H9 (cell line): ENCODE data around the gene C2CD2. TPM values are rescaled to one million over a fixed set of nuclear protein-coding genes. Genes with fewer than 3 reads are reported as not detected.

ENCODE experiments used
- DNase-seq: peaks from one replicate; pipeline ENCODE4 v3.0.0-alpha.2; 2017
- H2AFZ ChIP-seq: one replicate; pipeline ENCODE4 v1.6.1; 2013; ENCODE audit warnings: mild to moderate bottlenecking, low read length, control low read depth, moderate library complexity
- H2AK5ac ChIP-seq: 2 replicates; pipeline ENCODE4 v1.6.1; 2013; ENCODE audit warnings: low read length, control low read depth, mixed read lengths; ENCODE audit not compliant: insufficient read length
- H2BK120ac ChIP-seq: one replicate; pipeline ENCODE4 v1.6.1; 2013; ENCODE audit warnings: low read depth, mild to moderate bottlenecking, low read length, control low read depth, inconsistent platforms; ENCODE audit not compliant: poor library complexity, severe bottlenecking
- H2BK12ac ChIP-seq: 2 replicates; pipeline ENCODE4 v1.6.1; 2013; ENCODE audit warnings: low read length, control low read depth, mixed read lengths, low read depth; ENCODE audit not compliant: insufficient read length
- H2BK15ac ChIP-seq: 2 replicates; pipeline ENCODE4 v1.6.1; 2013; ENCODE audit warnings: low read depth, low read length, control low read depth
- H2BK20ac ChIP-seq: one replicate; pipeline ENCODE4 v1.6.1; 2013; ENCODE audit warnings: low read depth, mild to moderate bottlenecking, low read length, control low read depth, inconsistent platforms; ENCODE audit not compliant: poor library complexity, severe bottlenecking
- H2BK5ac ChIP-seq: 2 replicates; pipeline ENCODE4 v1.6.1; 2013; ENCODE audit warnings: low read length, control low read depth, mixed read lengths; ENCODE audit not compliant: insufficient read length
- H3K14ac ChIP-seq: 2 replicates; pipeline ENCODE4 v1.6.1; 2013; ENCODE audit warnings: low read length, control low read depth; ENCODE audit not compliant: insufficient read depth
- H3K18ac ChIP-seq: 2 replicates; pipeline ENCODE4 v1.6.1; 2013; ENCODE audit warnings: low read depth, mild to moderate bottlenecking, mixed read lengths, low read length, control low read depth; ENCODE audit not compliant: insufficient read length
- H3K23ac ChIP-seq: 2 replicates; pipeline ENCODE4 v1.6.1; 2013; ENCODE audit warnings: low read length, control low read depth, mixed read lengths, low read depth; ENCODE audit not compliant: insufficient read length
- H3K23me2 ChIP-seq: 2 replicates; pipeline ENCODE4 v1.6.1; 2013; ENCODE audit warnings: low read depth, mild to moderate bottlenecking, mixed read lengths, low read length, control low read depth; ENCODE audit not compliant: insufficient read length, poor library complexity, severe bottlenecking
- H3K27ac ChIP-seq: 2 replicates; pipeline ENCODE4 v1.5.1; 2013; ENCODE audit warnings: low read length, control low read depth, mixed read lengths, low read depth; ENCODE audit not compliant: insufficient read length
- H3K27me3 ChIP-seq: 2 replicates; pipeline ENCODE4 v1.6.1; 2013; ENCODE audit warnings: low read length, control low read depth, inconsistent platforms; ENCODE audit not compliant: insufficient read depth
- H3K4ac ChIP-seq: 2 replicates; pipeline ENCODE4 v1.6.1; 2013; ENCODE audit warnings: low read depth, mild to moderate bottlenecking, control low read depth, inconsistent platforms, low read length, moderate library complexity
- H3K4me1 ChIP-seq: 2 replicates; pipeline ENCODE4 v1.6.1; 2013; ENCODE audit warnings: low read length, control low read depth, inconsistent platforms; ENCODE audit not compliant: insufficient read depth
- H3K4me2 ChIP-seq: 2 replicates; pipeline ENCODE4 v1.6.1; 2013; ENCODE audit warnings: low read length, control low read depth, mixed read lengths; ENCODE audit not compliant: insufficient read length, insufficient read depth
- H3K56ac ChIP-seq: 2 replicates; pipeline ENCODE4 v1.6.1; 2013; ENCODE audit warnings: low read depth, mild to moderate bottlenecking, mixed read lengths, low read length, control low read depth; ENCODE audit not compliant: insufficient read length
- H3K79me1 ChIP-seq: 2 replicates; pipeline ENCODE4 v1.6.1; 2013; ENCODE audit warnings: low read depth, mild to moderate bottlenecking, moderate library complexity, low read length, control low read depth, inconsistent platforms; ENCODE audit not compliant: insufficient read depth, poor library complexity, severe bottlenecking
- H3K79me2 ChIP-seq: 2 replicates; pipeline ENCODE4 v1.6.1; 2013; ENCODE audit warnings: low read length, control low read depth, inconsistent platforms; ENCODE audit not compliant: insufficient read depth
- H3K9ac ChIP-seq: 2 replicates; pipeline ENCODE4 v1.6.1; 2013; ENCODE audit warnings: low read length, control low read depth, mixed read lengths; ENCODE audit not compliant: insufficient read length; ENCODE audit errors: extremely low read depth
- H3K9me3 ChIP-seq: one replicate; pipeline ENCODE4 v1.6.1; 2013; ENCODE audit warnings: low read depth, low read length, inconsistent platforms; ENCODE audit not compliant: control insufficient read depth
- H3T11ph ChIP-seq: one replicate; pipeline ENCODE4 v1.6.1; 2013; ENCODE audit warnings: mild to moderate bottlenecking, low read length, control low read depth, inconsistent platforms
- H4K20me1 ChIP-seq: one replicate; pipeline ENCODE4 v1.6.1; 2013; ENCODE audit not compliant: control insufficient read depth, insufficient read length, insufficient read depth
- H4K5ac ChIP-seq: 2 replicates; pipeline ENCODE4 v1.6.1; 2013; ENCODE audit warnings: low read depth, mild to moderate bottlenecking, mixed read lengths, low read length, control low read depth; ENCODE audit not compliant: insufficient read length
- H4K8ac ChIP-seq: replicated peaks from 2 replicates; pipeline ENCODE4 v1.6.1; 2013; ENCODE audit warnings: low read length, control low read depth, mixed read lengths, low read depth; ENCODE audit not compliant: insufficient read length
- H4K91ac ChIP-seq: 2 replicates; pipeline ENCODE4 v1.6.1; 2013; ENCODE audit warnings: low read depth, mild to moderate bottlenecking, moderate library complexity, mixed read lengths, low read length, control low read depth; ENCODE audit not compliant: insufficient read length
- H3K27ac Mint-ChIP-seq, 3 experiments: 2 replicates in 2 of 3; 3 replicates in 1 of 3; pipeline ENCODE4 v1.8.0; 2020 to 2021; ENCODE audit warnings: mixed read lengths in 3 of 3, mild to moderate bottlenecking in 1 of 3, moderate library complexity in 1 of 3
- H3K27me3 Mint-ChIP-seq: 2 replicates; pipeline ENCODE4 v1.8.0; 2021; ENCODE audit warnings: low read depth, mild to moderate bottlenecking, moderate library complexity, mixed read lengths
- H3K36me3 Mint-ChIP-seq, 3 experiments: 2 replicates in 2 of 3; 3 replicates in 1 of 3; pipeline ENCODE4 v1.8.0; 2020 to 2021; ENCODE audit warnings: low read depth in 3 of 3, mixed read lengths in 3 of 3; ENCODE audit not compliant: insufficient read depth in 1 of 3
- H3K4me1 Mint-ChIP-seq, 2 experiments: 2 replicates each; pipeline ENCODE4 v1.8.0; 2020; ENCODE audit warnings: mixed read lengths in 2 of 2
- H3K4me3 Mint-ChIP-seq, 2 experiments: 2 replicates in 1 of 2; 3 replicates in 1 of 2; pipeline ENCODE4 v1.8.0; 2020 to 2021; ENCODE audit warnings: mild to moderate bottlenecking in 2 of 2, mixed read lengths in 2 of 2, moderate library complexity in 1 of 2
- H3K9me3 Mint-ChIP-seq, 2 experiments: 2 replicates in 1 of 2; 3 replicates in 1 of 2; pipeline ENCODE4 v1.8.0; 2020; ENCODE audit warnings: mild to moderate bottlenecking in 2 of 2, mixed read lengths in 2 of 2, moderate library complexity in 1 of 2
- CTCF ChIP-seq: fragments of 200-600 bp; sonication (generic); conservative IDR thresholded peaks from 3 replicates; pipeline ENCODE4 v1.8.0; 2021; ENCODE audit warnings: antibody characterized with exemption, mild to moderate bottlenecking
- WGBS: extraction: QIAGEN DNeasy Blood & Tissue Kit; methylation state at CpG from one replicate; pipeline ENCODE4 v1.1.7; 2013; ENCODE audit warnings: missing lambda C conversion rate, low lambda C conversion rate, mixed read lengths; ENCODE audit not compliant: insufficient read length; ENCODE audit errors: extremely low coverage; 5-methylcytosine and 5-hydroxymethylcytosine counted together
- total RNA-seq: library from RNA; stranded (reverse); gene quantifications from 2 replicates; pipeline ENCODE4 v1.2.1, GENCODE V29; 2021

C2CD2 gene
- total RNA-seq, 1 experiment from 2014 or later: 14.6 TPM

- Histone ChIP-seq H2BK120ac (no peak overlapping the region), H3K56ac (no peak overlapping the region), H2AK5ac (no peak overlapping the region), H4K20me1 (no peaks in the 10 kb centered on the region), H3K23ac (no peak overlapping the region), H4K5ac (no peak overlapping the region), H3T11ph (no peak overlapping the region), H4K91ac (no peak overlapping the region), H2BK20ac (no peak overlapping the region), H3K4me2 (no peak overlapping the region), H3K79me1 (no peaks in the 10 kb centered on the region), H3K9ac (no peak overlapping the region), H4K8ac (no peak overlapping the region), H3K18ac (no peak overlapping the region), H3K27me3 (no peaks in the 10 kb centered on the region), H3K9me3 (no peaks in the 10 kb centered on the region), H3K4me1 (peaks cover 6% of the 10 kb centered on the region), H2BK12ac (no peak overlapping the region), H3K4ac (no peak overlapping the region), H2BK15ac (no peak overlapping the region), H3K79me2 (no peaks in the 10 kb centered on the region), H2AFZ (no peak overlapping the region), H3K27ac (no peak overlapping the region), H3K14ac (no peak overlapping the region), H2BK5ac (no peak overlapping the region), H3K23me2 (no peaks in the 10 kb centered on the region)
- no peak for TF ChIP-seq CTCF
- H3K4me1 Mint-ChIP-seq: peaks cover 40% of the 10 kb centered on the region in 2 experiments
- no CpG with 5 or more reads among the region's 9 CpGs for WGBS
- H3K36me3 Mint-ChIP-seq: peaks cover 0 to 6% (median 6%) of the 10 kb centered on the region in 3 experiments; a peak in 3 of 7 replicates
- no peak overlapping the region for H3K4me3 Mint-ChIP-seq
- H3K27me3 Mint-ChIP-seq: no peaks in the 10 kb centered on the region
- no peak for DNase-seq
- peak overlapping the region in 1 of 3 experiments; percentile 82; a peak in 3 of 7 replicates for H3K27ac Mint-ChIP-seq
- no peaks in the 10 kb centered on the region for H3K9me3 Mint-ChIP-seq
Measured at GRCh38 chr21:41894511-41894910, 59.3 kb downstream of the C2CD2 start.
